IMR-90 (cell line): Measurements from ENCODE around the gene ANKRD11. TPM values are rescaled to one million over a fixed set of nuclear protein-coding genes. Genes with fewer than 3 reads are reported as not detected.
A peak's percentile ranks its signal among the peaks of the same experiment; 100 is the strongest.

Source experiments
- ATAC-seq: fragments of 200-7000 bp; cut with Tn5 transposase; 2 replicates; pipeline ENCODE4 v1.9.1; 2020; ENCODE audit warnings: low read depth, mild to moderate bottlenecking, moderate library complexity
- BruUV-seq: library from RNA; stranded (reverse); fragments of 400-500 nt; replicated peaks from 2 replicates; lab custom pipeline; 2021; lab: Mats Ljungman, UMichigan
- CTCF ChIA-PET: fragments of 300-600 bp; formaldehyde crosslinking; extraction: SDS; loops from one replicate; lab custom pipeline; 2021; ENCODE audit warnings: antibody characterized with exemption; lab: Yijun Ruan, JAX
- POLR2A ChIA-PET: fragments of 300-600 bp; sonication (Branson Sonifier 250); formaldehyde crosslinking; loops from one replicate; lab custom pipeline; 2022; ENCODE audit warnings: antibody characterized with exemption; ENCODE audit not compliant: unreplicated experiment; lab: Charles Lee
- DNase-seq: peaks from one replicate; pipeline ENCODE4 v3.0.0; 2013
- H2AFZ ChIP-seq: replicated peaks from 2 replicates; pipeline ENCODE3; 2013; ENCODE audit warnings: low read length, mild to moderate bottlenecking; ENCODE audit not compliant: poor library complexity
- H2AK5ac ChIP-seq: 2 replicates; pipeline ENCODE4 v1.6.1; 2013; ENCODE audit warnings: low read depth, low read length, inconsistent platforms
- H2AK9ac ChIP-seq: replicated peaks from 2 replicates; pipeline ENCODE3; 2013; ENCODE audit warnings: mild to moderate bottlenecking, low read depth, low read length, moderate library complexity; ENCODE audit not compliant: poor library complexity
- H2BK120ac ChIP-seq: 2 replicates; pipeline ENCODE4 v1.6.1; 2013; ENCODE audit warnings: low read depth, low read length, inconsistent platforms
- H2BK15ac ChIP-seq: 3 replicates; pipeline ENCODE4 v1.6.1; 2013; ENCODE audit warnings: low read depth, low read length, inconsistent platforms
- H2BK20ac ChIP-seq: 2 replicates; pipeline ENCODE4 v1.6.1; 2013; ENCODE audit warnings: low read depth, mild to moderate bottlenecking, inconsistent platforms, low read length, moderate library complexity
- H2BK5ac ChIP-seq: 2 replicates; pipeline ENCODE4 v1.6.1; 2013; ENCODE audit warnings: mild to moderate bottlenecking, low read depth, low read length, inconsistent platforms; ENCODE audit not compliant: poor library complexity, severe bottlenecking
- H3K14ac ChIP-seq: replicated peaks from 2 replicates; pipeline ENCODE4 v1.6.1; 2013; ENCODE audit warnings: low read depth, low read length, inconsistent platforms
- H3K18ac ChIP-seq: 2 replicates; pipeline ENCODE4 v1.6.1; 2013; ENCODE audit warnings: low read depth, low read length, control low read depth
- H3K23ac ChIP-seq: 2 replicates; pipeline ENCODE4 v1.6.1; 2013; ENCODE audit warnings: low read depth, low read length, inconsistent platforms
- H3K27ac ChIP-seq: 2 replicates; pipeline ENCODE4 v1.5.1; 2013; ENCODE audit warnings: mild to moderate bottlenecking, control low read depth, low read length; ENCODE audit not compliant: insufficient read depth
- H3K27me3 ChIP-seq: 2 replicates; pipeline ENCODE4 v1.6.1; 2013; ENCODE audit warnings: low read length; ENCODE audit not compliant: control insufficient read depth, insufficient read depth
- H3K36me3 ChIP-seq: 2 replicates; pipeline ENCODE4 v1.6.1; 2013; ENCODE audit warnings: low read length, mixed read lengths; ENCODE audit not compliant: control insufficient read depth, insufficient read depth
- H3K4ac ChIP-seq: 2 replicates; pipeline ENCODE4 v1.6.1; 2013; ENCODE audit warnings: low read depth, low read length, inconsistent platforms
- H3K4me1 ChIP-seq: 2 replicates; pipeline ENCODE4 v1.6.1; 2013; ENCODE audit warnings: low read length, mixed read lengths; ENCODE audit not compliant: control insufficient read depth, insufficient read depth
- H3K4me2 ChIP-seq: 2 replicates; pipeline ENCODE4 v1.6.1; 2013; ENCODE audit warnings: low read depth, mild to moderate bottlenecking, control low read depth, low read length, moderate library complexity
- H3K4me3 ChIP-seq: 2 replicates; pipeline ENCODE4 v1.5.1; 2013; ENCODE audit warnings: low read depth, mild to moderate bottlenecking, control low read depth, low read length, moderate library complexity; ENCODE audit not compliant: insufficient read depth
- H3K56ac ChIP-seq: 2 replicates; pipeline ENCODE4 v1.6.1; 2013; ENCODE audit warnings: low read length, inconsistent platforms; ENCODE audit not compliant: insufficient read depth; ENCODE audit errors: extremely low read depth
- H3K79me1 ChIP-seq, 2 experiments: 2 replicates each; pipeline ENCODE4 v1.6.1; 2013; ENCODE audit warnings: low read length in 2 of 2, inconsistent platforms in 1 of 2, low read depth in 1 of 2
- H3K9ac ChIP-seq: 2 replicates; pipeline ENCODE4 v1.6.1; 2013; ENCODE audit warnings: low read depth, low read length, control low read depth
- H3K9me1 ChIP-seq: 2 replicates; pipeline ENCODE4 v1.6.1; 2013; ENCODE audit warnings: low read length, inconsistent platforms; ENCODE audit not compliant: insufficient read depth
- H3K9me3 ChIP-seq: 2 replicates; pipeline ENCODE4 v1.6.1; 2013; ENCODE audit warnings: low read length; ENCODE audit not compliant: control insufficient read depth, insufficient read depth
- H4K20me1 ChIP-seq: 2 replicates; pipeline ENCODE4 v1.6.1; 2013; ENCODE audit warnings: low read length, inconsistent platforms; ENCODE audit not compliant: insufficient read depth
- H4K5ac ChIP-seq: 2 replicates; pipeline ENCODE4 v1.6.1; 2013; ENCODE audit warnings: mild to moderate bottlenecking, low read depth, low read length, control low read depth
- H4K8ac ChIP-seq, 2 experiments: 2 replicates each; pipeline ENCODE4 v1.6.1; 2013; ENCODE audit warnings: low read depth in 2 of 2, low read length in 2 of 2, control low read depth in 1 of 2, inconsistent platforms in 1 of 2
- H4K91ac ChIP-seq: 2 replicates; pipeline ENCODE4 v1.6.1; 2013; ENCODE audit warnings: low read depth, low read length, inconsistent platforms; ENCODE audit not compliant: insufficient read depth
- FOS ChIP-seq: fragments of 150-350 bp; IDR thresholded peaks from 2 replicates; pipeline ENCODE4 v1.6.1; 2016; ENCODE audit warnings: low read depth, low read length
- MXI1 ChIP-seq: IDR thresholded peaks from 2 replicates; pipeline ENCODE4 v1.6.1; 2012; ENCODE audit warnings: low read depth, mild to moderate bottlenecking, low read length, moderate library complexity, borderline replicate concordance
- WGBS, 2 experiments: methylation state at CpG; one replicate each; pipeline versions ENCODE4 v1.1.5 to v1.1.7; 2013; ENCODE audit warnings: missing lambda C conversion rate in 2 of 2; ENCODE audit not compliant: insufficient read length in 1 of 2; ENCODE audit errors: extremely low coverage in 2 of 2; 5-methylcytosine and 5-hydroxymethylcytosine counted together
- dilution Hi-C: fragments of 300-500 bp; cut with HindIII; formaldehyde crosslinking; loops from one replicate; pipeline ENCODE4 v1.14.3; 2018; ENCODE audit warnings: low sequenced_read_pairs; ENCODE audit not compliant: unreplicated experiment
- in situ Hi-C: fragments of 300-500 bp; cut with MboI; formaldehyde crosslinking; loops from 3 replicates; pipeline ENCODE4 v1.14.3; 2019; ENCODE audit warnings: low sequenced_read_pairs, inconsistent platforms, mixed read lengths
- intact Hi-C: fragments of 100-400 bp; cut with micrococcal nuclease; formaldehyde crosslinking; loops from 2 replicates; pipeline ENCODE4 v1.10.0; 2022
- polyA plus RNA-seq, 3 experiments: library from polyadenylated mRNA; depleted of rRNA; stranded (reverse); fragments of >200 nt; gene quantifications; 2 replicates each; pipeline ENCODE4 v1.2.3, GENCODE V29; 2012; ENCODE audit warnings: low replicate concordance in 1 of 3
- total RNA-seq: library from RNA; depleted of rRNA; stranded (reverse); fragments of >200 nt; gene quantifications from 2 replicates; pipeline ENCODE4 v1.2.3, GENCODE V29; 2012

The ANKRD11 gene
- total and polyA plus RNA-seq, 2 of the 4 experiments (the other 2 are of a cell fraction) = 46.8 to 71.9 TPM

DNA sequence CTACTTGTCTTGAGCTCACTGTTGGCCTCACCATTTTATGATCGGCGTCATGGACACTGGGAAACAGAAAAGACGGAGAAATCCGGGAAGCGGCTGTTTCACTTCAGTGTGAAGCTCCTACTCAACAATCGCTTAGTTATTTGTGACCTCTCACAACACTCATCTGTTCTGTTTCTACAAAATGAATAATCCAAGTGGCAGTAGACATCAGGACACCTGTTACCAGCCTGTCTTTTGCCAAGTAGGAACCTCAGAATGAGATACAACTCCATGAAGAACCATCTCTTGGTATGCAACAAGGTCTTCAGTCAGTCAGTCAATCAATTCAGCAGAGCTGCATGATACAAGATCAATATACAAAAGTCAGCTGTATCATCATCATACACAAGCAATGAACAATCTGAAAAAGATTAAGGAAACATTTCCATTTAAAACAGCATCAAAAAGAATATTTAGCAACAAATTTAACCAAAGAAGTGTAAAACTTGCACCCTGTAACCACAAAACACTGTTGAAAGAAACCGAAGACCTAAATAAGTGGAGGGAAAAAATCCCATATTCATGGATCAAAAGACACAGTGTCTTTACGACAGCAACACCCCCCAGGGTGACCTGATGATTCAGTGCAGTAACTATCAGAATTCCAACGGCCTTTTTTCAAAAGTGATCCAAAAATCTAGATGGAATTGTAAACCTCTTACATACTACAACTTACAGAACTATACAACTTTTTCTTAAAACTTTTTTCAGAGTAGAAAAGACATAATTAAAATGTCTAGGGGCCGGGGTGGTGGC, 63.4 kb downstream of the ANKRD11 start:
- intact Hi-C loops = no loop called here
- POLR2A ChIA-PET = interaction anchor here (0.6 kb wide), 1 partner anchor 23 kb away, joined by 3 read pairs; no protein-coding TSS in a partner anchor

More for the DNA sequence above, 63.4 kb downstream of the ANKRD11 start:
- Histone ChIP-seq H4K8ac (no peak overlapping the region), H3K23ac (0 out of 2 replicates have a peak overlapping the region, but pooled peaks have one; percentile 17), H3K18ac (no peak overlapping the region), H2BK20ac (no peak overlapping the region), H2AK9ac (no peak overlapping the region), H2AFZ (no peak overlapping the region), H3K27me3 (no peaks in the 10 kb centered on the region), H3K9me3 (no peaks in the 10 kb centered on the region), H2BK5ac (no peak overlapping the region), H3K56ac (no peak overlapping the region), H4K20me1 (peaks cover 88% of the 10 kb centered on the region), H4K5ac (no peak overlapping the region), H3K4me2 (no peak overlapping the region), H3K9ac (no peak overlapping the region), H2BK120ac (no peak overlapping the region), H3K14ac (peak overlapping the region; percentile 59; the same call in 1 of the 2 replicates), H3K4ac (no peak overlapping the region), H3K79me1 (peaks cover 7 to 78% of the 10 kb centered on the region in 2 experiments; a peak in 3 of 4 replicates), H3K4me1 (peaks cover 23% of the 10 kb centered on the region), H3K4me3 (no peak overlapping the region), H3K36me3 (no peaks in the 10 kb centered on the region; the same call in none of the 2 replicates), H4K91ac (no peak overlapping the region), H3K9me1 (peaks cover 54% of the 10 kb centered on the region), H2AK5ac (no peak overlapping the region), H3K27ac (no peak overlapping the region), H2BK15ac (no peak overlapping the region)
- DNase-seq = peak; percentile 69
- CTCF ChIA-PET = no interaction called here
- dilution Hi-C loops (no loop called here), in situ Hi-C loops (no loop called here)
- no peak for ATAC-seq
- TF ChIP-seq MXI1 (no peak), FOS (peak; percentile 50; the same call in 1 of the 2 replicates)
- 90% methylated on average over 6 of the region's 10 CpGs; no CpG with 5 or more reads in 1 of the 2 experiments for WGBS, 2 experiments
- BruUV-seq = no TSS peak
